Endothelial cell of umbilical vein (primary cell): ENCODE measurements around the gene TSFM. TPM values are rescaled to one million over a fixed set of nuclear protein-coding genes. Genes with fewer than 3 reads are reported as not detected.

Source experiments
- BruUV-seq: library from RNA; stranded (reverse); fragments of 400-500 nt; replicated peaks from 2 replicates; lab custom pipeline; 2021; lab: Mats Ljungman, UMichigan
- CTCF ChIA-PET: fragments of 300-600, 350-600 bp; sonication (Branson Sonifier 250); formaldehyde crosslinking; loops from one replicate; lab custom pipeline; 2021; ENCODE audit warnings: antibody characterized with exemption, inconsistent platforms; lab: Charles Lee
- POLR2A ChIA-PET: fragments of 300-600, 350-600 bp; sonication (Branson Sonifier 250); formaldehyde crosslinking; loops from one replicate; lab custom pipeline; 2021; ENCODE audit warnings: antibody characterized with exemption, inconsistent platforms; lab: Charles Lee
- DNase-seq: peaks from one replicate; pipeline ENCODE4 v3.0.0-alpha.2; 2011; ENCODE audit warnings: low read depth, low spot score
- FAIRE-seq: peaks from 2 replicates; lab custom pipeline; 2011; peaks lifted over from hg19 to GRCh38; lab: Jason Lieb, UNC
- H2AFZ ChIP-seq: 2 replicates; pipeline ENCODE4 v1.6.0; 2012; ENCODE audit warnings: low read depth, low read length, control low read depth, inconsistent platforms
- H3K27ac ChIP-seq: 2 replicates; pipeline ENCODE4 v1.5.1; 2011; ENCODE audit warnings: low read depth, mild to moderate bottlenecking, control low read depth, low read length, moderate library complexity; ENCODE audit not compliant: insufficient read depth
- H3K27me3 ChIP-seq, 2 experiments: 2 replicates each; pipeline versions ENCODE4 v1.6.0 to v1.6.1; 2011; ENCODE audit warnings: low read length in 2 of 2, mixed read lengths in 1 of 2; ENCODE audit not compliant: control insufficient read depth in 2 of 2, insufficient read depth in 2 of 2
- H3K36me3 ChIP-seq, 2 experiments: 2 replicates in 1 of 2; 3 replicates in 1 of 2; pipeline ENCODE4 v1.5.1; 2011; ENCODE audit warnings: low read length in 2 of 2, mild to moderate bottlenecking in 1 of 2, moderate library complexity in 1 of 2; ENCODE audit not compliant: control insufficient read depth in 2 of 2, insufficient read depth in 2 of 2; ENCODE audit errors: extremely low read depth in 1 of 2
- H3K4me1 ChIP-seq: 3 replicates; pipeline ENCODE4 v1.5.1; 2011; ENCODE audit warnings: mild to moderate bottlenecking, low read length; ENCODE audit not compliant: control insufficient read depth, insufficient read depth; ENCODE audit errors: extremely low read depth
- H3K4me2 ChIP-seq: 2 replicates; pipeline ENCODE4 v1.6.1; 2011; ENCODE audit warnings: low read length, control low read depth, mixed read lengths; ENCODE audit not compliant: insufficient read depth
- H3K4me3 ChIP-seq, 3 experiments: fragments of 200-600 bp in 1 of 3; sonication (generic), shearing (Covaris generic) in 1 of 3; replicated peaks in 1 of 3; 2 replicates each; pipeline ENCODE4 v1.5.1; 2011 to 2016; ENCODE audit warnings: control low read depth in 3 of 3, low read length in 3 of 3, mild to moderate bottlenecking in 2 of 3, inconsistent platforms in 1 of 3, low read depth in 1 of 3, moderate library complexity in 1 of 3; ENCODE audit not compliant: insufficient read depth in 1 of 3
- H3K79me2 ChIP-seq: 2 replicates; pipeline ENCODE4 v1.6.0; 2012; ENCODE audit warnings: low read length, inconsistent platforms; ENCODE audit not compliant: control insufficient read depth, insufficient read depth
- H3K9ac ChIP-seq: replicated peaks from 2 replicates; pipeline ENCODE3; 2011; ENCODE audit warnings: low read length, control low read depth; ENCODE audit not compliant: insufficient read depth; ENCODE audit errors: extremely low read depth
- H3K9me1 ChIP-seq: replicated peaks from 3 replicates; pipeline ENCODE4 v1.6.0; 2011; ENCODE audit warnings: mild to moderate bottlenecking, low read length; ENCODE audit not compliant: control insufficient read depth, insufficient read depth; ENCODE audit errors: extremely low read depth
- H3K9me3 ChIP-seq: replicated peaks from 2 replicates; pipeline ENCODE4 v1.5.1; 2012; ENCODE audit warnings: low read length, inconsistent platforms; ENCODE audit not compliant: control insufficient read depth, insufficient read depth
- H4K20me1 ChIP-seq: replicated peaks from 2 replicates; pipeline ENCODE3; 2011; ENCODE audit warnings: mild to moderate bottlenecking, low read length; ENCODE audit not compliant: control insufficient read depth, insufficient read depth; ENCODE audit errors: extremely low read depth
- CTCF ChIP-seq, 2 donors: IDR thresholded peaks; 1 replicate in 1 of 2; 2 replicates in 1 of 2; pipeline ENCODE4 v1.5.1; 2011; ENCODE audit warnings: low read length in 2 of 2, mild to moderate bottlenecking in 2 of 2, moderate library complexity in 2 of 2, control low read depth in 1 of 2, inconsistent platforms in 1 of 2, low read depth in 1 of 2; ENCODE audit not compliant: insufficient read depth in 1 of 2; ENCODE audit errors: extremely low read depth in 1 of 2
- EZH2 ChIP-seq: IDR thresholded peaks from 2 replicates; pipeline ENCODE4 v1.6.1; 2012; ENCODE audit warnings: borderline replicate concordance, low read depth, mild to moderate bottlenecking, moderate library complexity, low read length, inconsistent platforms; ENCODE audit not compliant: severe bottlenecking
- FOS ChIP-seq: IDR thresholded peaks from 2 replicates; pipeline ENCODE4 v1.6.1; 2011; ENCODE audit warnings: mild to moderate bottlenecking, low read length, moderate library complexity, borderline replicate concordance; ENCODE audit not compliant: insufficient read depth
- GATA2 ChIP-seq: IDR thresholded peaks from 2 replicates; pipeline ENCODE4 v1.7.0; 2011; ENCODE audit warnings: low read depth, mild to moderate bottlenecking, moderate library complexity, mixed read lengths, low read length; ENCODE audit not compliant: insufficient read length, insufficient read depth
- MAX ChIP-seq: IDR thresholded peaks from 2 replicates; pipeline ENCODE4 v1.6.1; 2011; ENCODE audit not compliant: insufficient read depth, insufficient read length
- dilution Hi-C: fragments of 300-500 bp; cut with MboI; formaldehyde crosslinking; loops from one replicate; pipeline ENCODE4 v1.15.0; 2019; ENCODE audit warnings: low sequenced_read_pairs; ENCODE audit not compliant: extremely low pct_ligation_motif_present
- intact Hi-C: fragments of 100-400 bp; cut with micrococcal nuclease; formaldehyde crosslinking; loops from one replicate; pipeline ENCODE4 v1.10.0; 2022
- polyA plus RNA-seq, 4 experiments: library from polyadenylated mRNA; depleted of rRNA in 3 of 4; stranded (reverse) in 3 of 4; unstranded in 1 of 4; fragments of >200 nt; gene quantifications; 2 replicates each; pipeline versions ENCODE4 v1.2.1 to v1.2.3, GENCODE V29; 2011 to 2012; ENCODE audit warnings: missing spikeins in 1 of 4
- total RNA-seq: library from RNA; stranded (reverse); gene quantifications from 2 replicates; pipeline ENCODE4 v1.2.3, GENCODE V29; 2021

Gene TSFM
- total and polyA plus RNA-seq, 2 donors (not counting 3 experiments of a cell fraction or from before 2014, with no cell fraction given): 16.5 to 41.8 TPM

- intact Hi-C loops: no loop called here
- no TSS peak for BruUV-seq
- Histone ChIP-seq H3K79me2 (no peaks in the 10 kb centered on the region), H3K4me1 (peaks cover 10% of the 10 kb centered on the region), H3K9me1 (no peaks in the 10 kb centered on the region), H3K27me3 (peaks cover 44 to 51% of the 10 kb centered on the region in 2 experiments), H4K20me1 (no peaks in the 10 kb centered on the region), H2AFZ (no peak overlapping the region), H3K27ac (no peak overlapping the region), H3K9ac (no peak overlapping the region), H3K4me2 (no peak overlapping the region), H3K36me3 (no peaks in the 10 kb centered on the region), H3K9me3 (no peaks in the 10 kb centered on the region), H3K4me3 (no peak overlapping the region)
- CTCF ChIA-PET: interaction anchor here (1.1 kb wide), 1 partner anchor 14 kb away, joined by 9 read pairs; no protein-coding TSS in a partner anchor
- FAIRE-seq (no peak), DNase-seq (peak; percentile 20)
- TF ChIP-seq GATA2: no peak
- no peak for TF ChIP-seq CTCF (IDR thresholded peaks at IDR 0.05; ENCODE audit: extremely low read depth in 1 of 2, insufficient read depth in 1 of 2, low read depth in 1 of 2, low read length in 2 of 2)
- TF ChIP-seq EZH2: peak; percentile 4
- POLR2A ChIA-PET: no interaction called here
- dilution Hi-C loops: no loop called here
Measured at GRCh38 chr12:57740656-57741412, 41.8 kb upstream of the TSFM start.

- TF ChIP-seq EZH2 (no peak), FOS (no peak), MAX (no peak), CTCF (IDR thresholded peaks at IDR 0.05; ENCODE audit: extremely low read depth in 1 of 2, insufficient read depth in 1 of 2, low read depth in 1 of 2, low read length in 2 of 2) (no peak)
- H3K9ac ChIP-seq: no peak overlapping the region
- H3K36me3 ChIP-seq: no peaks in the 10 kb centered on the region
- no peak overlapping the region for H2AFZ ChIP-seq
- dilution Hi-C loops (no loop called here), intact Hi-C loops (no loop called here)
- no peak for FAIRE-seq
- ChIA-PET POLR2A (no interaction called here), CTCF (interaction anchor here (0.9 to 1.1 kb wide), 2 partner anchors 15 kb away, joined by 3 to 9 read pairs; no protein-coding TSS in a partner anchor)
- BruUV-seq: no TSS peak
- no peak overlapping the region for H3K4me2 ChIP-seq
- no peaks in the 10 kb centered on the region for H4K20me1 ChIP-seq
- H3K79me2 ChIP-seq: no peaks in the 10 kb centered on the region
- peaks cover 10% of the 10 kb centered on the region for H3K4me1 ChIP-seq
- H3K9me1 ChIP-seq: no peaks in the 10 kb centered on the region
- H3K4me3 ChIP-seq: no peak overlapping the region
- H3K27ac ChIP-seq: no peak overlapping the region
- peaks cover 39 to 45% of the 10 kb centered on the region in 2 experiments for H3K27me3 ChIP-seq
- no peak for DNase-seq
- H3K9me3 ChIP-seq: no peaks in the 10 kb centered on the region
Measured at GRCh38 chr12:57741413-57741789, 41.2 kb upstream of the TSFM start.
